HL-60 (cell line): Measurements from ENCODE around the gene APOD.
"Not testable (repeated sequence)": the region's sequence is repeated elsewhere in the genome, so short reads cannot be mapped to it uniquely, and the experiment has no call there.

Source experiments
- CTCF ChIP-seq: IDR thresholded peaks from one replicate; pipeline ENCODE4 v1.5.1; 2011; ENCODE audit warnings: low read length, control low read depth, inconsistent platforms; ENCODE audit not compliant: insufficient read depth
- GABPA ChIP-seq: IDR thresholded peaks from 2 replicates; pipeline ENCODE4 v1.6.1; 2012; ENCODE audit warnings: low read depth
- POLR2AphosphoS5 ChIP-seq: IDR thresholded peaks from 2 replicates; pipeline ENCODE4 v1.6.1; 2012; ENCODE audit warnings: low read depth
- REST ChIP-seq: IDR thresholded peaks from 2 replicates; pipeline ENCODE4 v1.6.1; 2012; ENCODE audit warnings: low read depth; ENCODE audit not compliant: insufficient replicate concordance
- SPI1 ChIP-seq: IDR thresholded peaks from 2 replicates; pipeline ENCODE4 v1.6.1; 2012; ENCODE audit warnings: low read depth, mild to moderate bottlenecking, borderline replicate concordance

- TF ChIP-seq CTCF, GABPA, REST, POLR2AphosphoS5, SPI1: not testable (repeated sequence)
These were observed 48.9 kb upstream of the APOD start for GRCh38 chr3:195632501-195633185.
